Mucosa of gallbladder (tissue), 1 donor: Measurements from ENCODE around the gene NAT14. TPM values are rescaled to one million over a fixed set of nuclear protein-coding genes. Genes with fewer than 3 reads are reported as not detected.
"Not testable (repeated sequence)": the region's sequence is repeated elsewhere in the genome, so short reads cannot be mapped to it uniquely, and the experiment has no call there.

ENCODE experiments used
- DNase-seq: peaks from one replicate; pipeline ENCODE4 v3.0.0-alpha.2; 2020; ENCODE audit warnings: low spot score
- total RNA-seq: library from RNA; stranded (reverse); gene quantifications from one replicate; pipeline ENCODE4 v1.2.1, GENCODE V29; 2021
- donor health status: DM: no; HTN: no; CAD: no.

Gene NAT14
- total RNA-seq, 1 donor from 2014 or later: 23.1 TPM

DNA sequence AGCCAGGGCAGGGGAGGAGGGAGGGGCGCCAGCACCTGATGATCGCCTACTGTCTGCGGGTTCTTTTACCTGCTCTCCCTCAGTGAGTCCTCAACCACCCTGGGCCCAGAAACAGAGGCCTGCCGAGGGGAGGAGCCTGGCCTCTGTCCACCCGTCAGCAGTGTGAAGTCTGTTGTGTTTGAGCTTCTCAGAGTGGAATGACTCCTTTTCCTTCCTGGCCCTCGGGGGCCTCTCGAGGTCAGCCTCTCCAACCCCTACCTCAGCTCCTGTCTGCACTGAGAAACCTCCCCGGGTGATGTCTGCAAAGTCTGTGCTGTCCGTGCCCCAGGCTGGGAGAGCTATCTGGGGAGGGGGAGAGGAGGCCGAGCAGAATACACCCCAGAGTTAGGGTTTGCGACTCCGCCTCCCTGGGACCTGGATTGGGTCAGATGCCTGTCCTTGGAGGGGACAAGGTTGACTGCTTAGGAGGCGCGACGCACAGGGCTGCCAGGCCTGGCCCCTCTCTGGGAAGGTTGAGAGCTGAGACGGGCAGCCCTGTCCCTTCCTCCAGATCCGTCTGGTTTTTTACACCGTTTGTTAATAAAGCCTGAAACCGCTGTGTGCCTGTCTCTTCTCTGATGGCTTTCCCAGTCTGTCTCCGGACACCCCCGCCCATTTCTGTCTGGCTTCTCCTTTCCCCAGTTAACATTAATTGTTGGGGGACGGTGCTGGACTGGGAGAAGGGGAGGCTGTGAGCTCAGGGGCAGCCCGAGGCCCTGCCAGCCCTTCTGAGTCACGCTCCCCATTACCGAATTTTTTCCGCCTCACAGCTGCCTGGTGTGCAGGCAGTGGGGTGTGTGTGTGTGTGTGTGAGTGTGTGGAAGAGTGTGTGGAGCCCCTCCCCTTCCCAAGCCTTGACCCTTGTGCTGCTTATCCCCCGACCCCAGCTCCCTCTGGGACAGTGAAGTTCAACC lies 2.3 kb downstream of the NAT14 start:
- peak; percentile 70 for DNase-seq

DNA sequence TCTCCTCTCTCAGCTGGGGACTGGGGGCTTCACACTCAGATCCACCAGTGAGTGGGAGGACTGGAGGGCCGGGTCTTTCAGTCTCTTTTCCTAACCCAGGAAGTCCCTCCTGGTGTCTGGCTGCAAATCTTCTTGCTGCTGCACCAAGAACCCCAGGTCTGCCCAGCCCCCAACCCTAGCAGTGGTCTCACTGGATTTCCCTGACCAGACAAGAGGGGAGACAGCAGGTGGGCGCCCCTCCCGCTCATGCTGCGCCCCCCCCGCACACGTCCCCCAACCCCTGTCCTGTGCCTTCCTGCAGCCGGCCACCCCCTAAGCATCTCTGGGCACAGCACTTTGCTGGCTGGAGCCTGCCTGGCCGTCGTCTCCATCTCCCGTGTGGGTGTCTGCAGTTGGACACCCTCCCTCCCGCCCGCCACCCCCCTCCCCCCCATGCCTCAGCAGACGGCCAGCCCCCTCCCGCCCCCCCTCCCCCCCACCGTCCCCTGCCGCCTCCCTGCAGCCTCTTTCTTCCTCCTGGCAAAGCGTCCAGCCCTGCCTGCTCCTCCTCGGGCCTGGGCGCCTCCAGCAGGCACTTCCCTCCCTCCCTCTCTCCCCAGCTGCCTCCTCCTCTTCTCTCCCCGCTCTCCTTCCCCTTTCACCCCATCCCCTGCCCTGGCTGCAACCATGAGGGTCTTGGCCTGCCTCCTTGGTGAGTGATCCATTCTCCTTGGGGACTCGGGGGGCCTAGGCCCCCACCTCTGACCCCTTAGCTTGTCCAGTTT lies 3.1 kb downstream of the NAT14 start, which contains the start of gene SSC5D:
Gene SSC5D (plus strand): TSS at position 513 of the 764 bp plus-strand sequence. CDS start 154 bp downstream, at position 667.
- DNase-seq: no peak

DNA sequence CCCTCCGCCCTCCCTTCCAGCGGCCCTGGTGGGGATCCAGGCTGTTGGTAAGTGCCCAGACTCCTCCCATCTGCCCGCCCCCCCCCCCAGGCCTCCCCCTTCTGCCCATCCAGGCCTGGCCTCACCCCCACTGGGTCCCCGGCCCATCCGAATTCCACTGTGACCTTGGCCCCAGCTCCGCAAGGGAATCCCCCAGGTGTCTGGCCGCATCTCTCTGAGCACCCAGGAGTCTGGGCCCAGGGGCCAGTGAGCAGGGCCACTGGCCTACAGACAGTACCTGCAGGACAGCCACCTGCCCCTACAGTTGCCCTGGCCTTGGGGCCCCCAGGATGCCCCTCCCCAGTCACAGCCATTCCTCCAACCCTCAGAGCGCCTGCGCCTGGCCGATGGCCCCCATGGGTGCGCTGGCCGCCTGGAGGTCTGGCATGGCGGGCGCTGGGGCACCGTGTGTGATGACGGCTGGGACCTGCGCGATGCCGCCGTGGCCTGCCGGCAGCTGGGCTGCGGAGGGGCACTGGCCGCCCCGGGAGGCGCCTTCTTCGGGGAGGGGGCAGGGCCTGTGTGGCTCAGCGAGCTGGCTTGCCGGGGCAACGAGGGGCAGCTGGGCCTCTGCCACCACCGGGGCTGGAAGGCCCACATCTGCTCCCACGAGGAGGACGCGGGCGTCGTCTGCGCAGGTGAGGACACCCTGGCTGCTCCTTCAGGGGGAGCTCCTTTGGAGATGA lies 4.2 kb downstream of the NAT14 start:
- DNase-seq: no peak

- no peak for DNase-seq
These were observed 4.9 kb downstream of the NAT14 start for GRCh38 chr19:55489711-55490477.

DNA sequence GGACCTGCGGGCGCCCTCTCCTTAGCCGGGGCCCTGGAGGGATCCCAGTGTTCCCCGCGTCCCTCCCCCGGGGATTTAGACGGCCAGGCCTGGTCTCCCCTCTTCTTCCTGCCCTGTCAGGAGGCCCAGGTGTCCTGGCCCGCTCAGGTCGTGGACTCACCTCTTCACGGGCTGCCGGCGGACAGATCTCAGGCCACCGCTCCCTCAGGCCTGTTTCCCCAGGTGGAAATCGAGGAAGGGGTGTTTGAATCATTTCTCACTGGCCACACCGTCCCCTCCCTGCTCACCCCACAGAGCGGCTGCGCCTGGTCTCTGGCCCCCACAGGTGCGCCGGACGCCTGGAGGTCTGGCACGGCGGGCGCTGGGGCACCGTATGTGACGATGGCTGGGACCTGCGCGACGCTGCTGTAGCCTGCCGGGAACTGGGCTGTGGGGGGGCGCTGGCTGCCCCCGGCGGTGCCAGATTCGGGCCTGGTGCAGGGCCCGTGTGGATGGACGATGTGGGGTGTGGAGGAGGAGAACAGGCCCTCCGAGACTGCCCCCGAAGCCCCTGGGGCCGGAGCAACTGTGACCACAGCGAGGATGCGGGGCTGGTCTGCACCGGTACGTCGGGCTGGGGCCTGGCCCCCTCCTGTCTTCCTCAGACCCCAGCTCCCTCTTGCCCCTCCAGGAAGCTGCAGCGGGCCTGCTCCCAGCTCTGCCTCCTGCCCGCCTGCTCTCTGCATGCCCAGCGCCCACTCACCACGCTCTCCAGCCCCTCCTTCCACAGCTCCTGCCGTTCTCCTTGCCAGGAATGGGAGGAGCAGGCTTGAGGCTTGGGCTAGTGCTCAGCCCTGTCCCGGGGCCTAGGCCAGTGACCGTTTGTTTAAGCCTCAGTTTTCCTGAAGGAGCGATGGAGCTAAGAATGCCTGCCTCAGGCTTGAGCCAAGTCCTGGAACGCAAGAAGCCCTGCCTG lies 5.8 kb downstream of the NAT14 start:
- DNase-seq: no peak

DNA sequence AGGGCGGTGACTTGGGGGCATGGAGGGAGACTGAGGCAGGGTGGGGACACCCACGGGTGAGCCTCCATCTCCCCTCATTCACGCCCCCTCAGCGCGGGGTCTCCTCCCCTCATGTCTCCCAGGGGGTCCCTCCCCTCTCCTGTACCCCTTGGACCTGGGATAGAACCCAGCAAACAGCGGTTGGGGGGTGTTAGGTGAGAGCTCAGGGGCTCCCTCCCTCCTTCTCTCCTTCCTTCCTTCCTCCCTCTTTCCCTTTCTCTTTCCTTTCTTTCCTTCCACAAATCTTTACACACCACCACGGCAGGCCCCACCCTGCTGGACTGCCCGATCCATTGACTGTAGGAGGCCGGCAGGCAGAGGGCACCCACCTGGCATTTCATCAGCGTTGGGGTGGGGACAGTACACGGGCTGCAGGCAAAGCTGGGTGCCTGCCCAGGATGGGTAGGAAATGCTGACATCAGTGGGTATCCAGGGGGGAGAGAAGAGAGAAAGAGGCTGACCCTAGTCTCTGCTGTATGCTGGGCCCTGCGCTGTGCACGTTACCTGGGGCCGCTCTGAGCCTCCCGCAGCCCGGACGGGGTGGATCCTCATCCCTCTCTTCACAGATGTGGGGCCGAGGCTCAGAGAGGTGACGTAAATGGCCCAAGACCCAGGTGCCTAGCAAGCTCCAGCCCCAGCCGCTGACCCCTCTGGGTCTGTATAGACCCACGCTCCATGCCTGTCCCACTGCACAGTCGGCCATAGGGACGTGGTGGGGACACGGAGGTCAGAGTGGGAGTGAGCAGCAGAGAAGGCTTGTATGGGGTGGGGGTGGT lies 6.8 kb downstream of the NAT14 start:
- no peak for DNase-seq

DNA sequence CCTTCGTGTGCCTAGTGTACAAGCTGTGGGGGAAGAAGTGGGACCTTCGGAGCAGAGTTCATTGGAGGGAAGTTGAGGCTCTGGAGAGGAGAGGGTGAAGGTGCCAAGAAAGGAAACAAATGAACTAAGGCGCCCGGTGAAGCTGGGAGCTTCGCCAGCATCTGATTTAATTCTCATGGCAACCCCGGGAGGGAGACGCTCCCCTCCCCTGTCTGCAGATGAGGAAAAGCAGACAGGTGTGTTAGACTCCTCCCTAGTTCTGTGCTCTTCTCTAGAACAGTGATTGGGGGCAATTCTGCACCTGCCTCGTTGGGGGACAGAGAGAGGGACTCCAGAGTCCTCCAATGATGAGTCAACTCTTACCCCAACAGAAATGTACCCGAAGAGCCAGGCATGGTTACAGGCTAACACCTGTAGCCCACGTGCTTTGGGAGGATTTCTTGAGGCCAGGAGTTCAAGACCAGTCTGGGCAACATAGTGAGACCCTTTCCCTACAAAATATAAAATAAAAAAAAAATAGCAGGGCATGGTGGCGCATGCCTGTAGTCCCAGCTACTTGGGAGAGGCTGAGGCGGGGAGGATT lies 7.5 kb downstream of the NAT14 start:
- no peak for DNase-seq

DNA sequence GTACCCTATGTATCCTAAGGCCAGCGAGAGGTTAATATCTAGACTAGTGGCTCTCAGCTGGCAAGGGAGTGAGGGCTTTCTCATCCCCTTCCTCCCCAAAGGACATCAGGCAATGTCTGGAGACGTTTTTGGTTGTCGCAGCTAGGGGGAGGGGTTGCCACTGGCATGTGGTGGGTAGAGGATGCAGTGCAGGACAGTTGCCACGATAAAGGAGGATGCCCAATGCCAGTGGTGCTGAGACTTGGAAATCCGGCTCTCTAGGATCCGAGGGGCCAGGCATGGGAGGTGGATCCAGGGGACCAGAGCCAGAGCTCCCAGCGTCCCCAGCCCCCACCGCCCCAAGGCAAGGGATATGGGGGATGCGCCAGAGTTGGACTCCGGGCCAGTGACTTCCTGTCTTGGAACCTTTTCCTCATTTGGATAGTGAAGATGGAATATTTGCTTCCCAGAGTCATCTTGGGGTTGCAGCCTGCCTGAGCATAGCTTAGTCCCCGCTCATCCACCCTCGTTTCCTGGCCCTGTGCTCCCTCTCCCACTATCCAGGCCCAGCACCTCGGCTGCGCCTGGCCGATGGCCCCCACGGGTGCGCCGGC lies 8.2 kb downstream of the NAT14 start:
- DNase-seq: no peak

- no peak for DNase-seq
These were observed 8.7 kb downstream of the NAT14 start for GRCh38 chr19:55493645-55494171.

DNA sequence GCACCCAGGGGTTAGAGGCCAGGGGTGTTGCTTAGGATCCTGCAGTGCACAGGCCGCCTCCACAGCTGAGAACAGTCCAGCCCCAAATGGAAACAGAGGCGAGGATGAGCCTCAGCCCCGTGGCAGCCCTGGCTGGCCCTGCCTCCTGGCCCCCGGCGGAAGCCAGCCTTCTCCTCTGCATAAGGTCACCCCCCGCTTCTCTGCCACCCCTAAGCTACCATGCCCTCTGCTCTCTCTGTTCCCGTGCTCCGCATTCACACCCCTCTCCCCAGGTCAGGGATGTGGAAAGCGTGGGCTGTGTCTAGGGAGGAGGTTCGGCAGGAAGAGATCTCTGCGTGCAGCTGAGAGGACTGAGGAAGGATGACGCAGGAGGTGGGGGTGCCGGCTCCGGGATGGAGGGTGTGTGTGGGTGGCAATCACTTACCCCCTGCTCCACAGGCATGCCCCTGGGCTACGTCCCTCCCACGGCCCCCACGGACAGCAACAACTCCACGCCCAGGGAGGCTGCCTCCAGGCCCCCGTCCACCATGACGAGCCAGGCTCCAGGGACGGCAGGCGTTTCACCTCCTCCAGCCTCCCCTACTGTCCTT lies 9.3 kb downstream of the NAT14 start:
- DNase-seq: no peak

DNA sequence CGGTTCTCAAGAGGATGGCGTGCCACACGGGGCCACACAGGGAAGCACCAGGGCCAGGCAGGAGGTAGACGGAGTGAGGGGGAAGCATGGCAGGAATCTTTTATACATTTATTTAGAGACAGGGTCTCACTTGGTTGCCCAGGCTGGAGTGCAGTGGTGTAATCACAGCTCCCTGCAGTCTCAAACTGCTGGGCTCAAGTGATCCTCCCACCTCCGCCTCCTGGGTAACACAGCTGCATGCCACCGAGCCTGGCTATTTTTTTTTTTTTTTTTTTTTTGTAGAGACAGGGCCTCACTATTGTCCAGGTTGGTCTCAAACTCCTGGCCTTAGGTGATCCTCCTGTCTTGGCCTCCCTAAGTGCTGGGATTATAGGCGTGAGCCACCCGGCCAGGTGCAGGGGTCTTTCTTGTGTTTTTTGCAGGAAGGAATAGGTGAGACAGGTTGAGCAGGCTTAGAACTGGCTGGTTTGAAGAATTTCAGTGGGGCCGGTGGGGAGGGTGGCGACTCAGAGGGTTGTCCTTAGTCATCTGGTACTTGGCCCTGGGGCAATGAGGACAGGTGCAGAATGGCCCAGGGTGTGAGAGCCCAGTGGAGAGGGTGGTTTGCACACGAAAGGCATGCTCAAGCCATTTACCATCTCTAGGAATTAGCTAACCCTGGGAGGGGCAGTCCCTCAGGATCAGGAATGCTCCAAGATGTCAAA lies 10.8 kb downstream of the NAT14 start:
- no peak for DNase-seq

DNA sequence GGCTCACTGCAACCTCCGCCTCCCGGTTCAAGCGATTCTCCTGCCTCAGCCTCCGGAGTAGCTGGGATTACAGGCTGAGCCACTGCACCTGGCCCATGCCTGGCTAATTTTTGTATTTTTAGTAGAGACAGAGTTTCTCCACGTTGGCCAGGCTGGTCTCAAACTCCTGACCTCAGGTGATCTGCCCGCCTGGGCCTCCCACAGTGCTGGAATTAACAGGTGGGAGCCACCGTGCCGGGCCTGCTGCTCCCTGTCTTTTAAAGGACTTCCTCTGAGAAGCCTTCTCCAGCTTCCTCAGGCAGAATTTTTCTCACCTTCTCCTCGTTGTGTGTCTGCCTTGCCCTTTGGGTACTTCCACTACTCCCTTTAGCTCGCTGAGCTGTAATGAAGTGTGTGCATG lies 11.8 kb downstream of the NAT14 start:
- not testable (repeated sequence) for DNase-seq

DNA sequence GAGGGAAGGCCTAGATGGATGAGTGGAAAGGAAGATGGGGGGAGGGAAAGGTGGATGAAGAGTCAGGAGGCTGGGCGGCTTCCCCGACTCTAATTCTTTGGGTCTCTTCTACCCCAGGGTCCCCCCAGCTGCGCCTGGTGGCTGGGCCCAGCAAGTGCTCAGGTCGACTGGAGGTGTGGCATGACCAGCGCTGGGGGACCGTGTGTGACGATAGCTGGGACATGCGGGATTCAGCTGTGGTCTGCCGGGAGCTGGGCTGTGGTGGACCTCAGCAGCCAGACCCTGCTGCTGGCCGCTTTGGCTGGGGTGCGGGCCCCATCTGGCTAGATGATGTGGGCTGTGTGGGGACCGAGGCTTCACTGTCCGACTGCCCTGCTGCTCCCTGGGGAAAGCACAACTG lies 12.8 kb downstream of the NAT14 start:
- DNase-seq: no peak

- DNase-seq: no peak
These were observed 13.4 kb downstream of the NAT14 start for GRCh38 chr19:55498246-55498840.

- DNase-seq: no peak
These were observed 15.5 kb downstream of the NAT14 start for GRCh38 chr19:55500368-55500952.

- no peak for DNase-seq
These were observed 17.4 kb downstream of the NAT14 start for GRCh38 chr19:55502197-55502952.
